ENCODE results near the gene MIP. TPM values are rescaled to one million over a fixed set of nuclear protein-coding genes. Genes with fewer than 3 reads are reported as not detected.

MIP gene
- total RNA-seq, 4 donors from 2014 or later: not detected

DNA sequence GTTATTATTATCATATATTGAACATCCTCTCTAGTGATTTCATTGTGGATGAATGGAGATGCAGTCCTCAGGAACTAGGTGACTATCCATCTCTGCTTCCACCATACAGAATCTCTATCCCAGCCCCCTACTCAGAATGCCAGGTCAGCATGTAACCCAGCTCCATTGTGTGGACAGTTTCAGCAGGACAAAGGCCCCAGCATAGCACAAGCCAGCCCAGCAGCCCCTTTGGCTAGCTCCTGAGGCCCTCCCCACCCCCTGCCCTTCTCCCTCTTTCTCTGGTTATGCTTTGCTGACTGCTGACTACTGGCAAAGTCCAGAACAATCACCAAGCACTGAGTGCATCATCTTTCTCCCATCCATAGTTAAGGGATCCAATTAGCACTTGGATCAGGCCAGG, 8.1 kb upstream of the MIP start:
- in situ Hi-C loops (cut with MboI; ENCODE audit: low sequenced_read_pairs in 4 of 4) (loop anchor here in 3 of 4 donors (10.0 to 25.0 kb wide), 4 partner anchors 98 to 275 kb away; partner anchors contain the start of genes APOF (in 1 of the 3), SMARCC2 (in 1 of the 3) and STAT2 (in 1 of the 3)), intact Hi-C loops (cut with DNase I; ENCODE audit: low total_unique reads) (loop anchor here (10.0 kb wide), 1 partner anchor 238 kb away; the partner anchor contains the start of genes NABP2 and RNF41)
- Histone ChIP-seq H3K27me3 (no peaks in the 10 kb centered on the region), H3K27ac (no peak overlapping the region), H3K9me3 (no peaks in the 10 kb centered on the region), H3K36me3 (no peaks in the 10 kb centered on the region), H3K4me1 (no peaks in the 10 kb centered on the region), H3K4me3 (no peak overlapping the region)
- DNase-seq (no peak), ATAC-seq (no peak)
- TF ChIP-seq, protein P1, sequence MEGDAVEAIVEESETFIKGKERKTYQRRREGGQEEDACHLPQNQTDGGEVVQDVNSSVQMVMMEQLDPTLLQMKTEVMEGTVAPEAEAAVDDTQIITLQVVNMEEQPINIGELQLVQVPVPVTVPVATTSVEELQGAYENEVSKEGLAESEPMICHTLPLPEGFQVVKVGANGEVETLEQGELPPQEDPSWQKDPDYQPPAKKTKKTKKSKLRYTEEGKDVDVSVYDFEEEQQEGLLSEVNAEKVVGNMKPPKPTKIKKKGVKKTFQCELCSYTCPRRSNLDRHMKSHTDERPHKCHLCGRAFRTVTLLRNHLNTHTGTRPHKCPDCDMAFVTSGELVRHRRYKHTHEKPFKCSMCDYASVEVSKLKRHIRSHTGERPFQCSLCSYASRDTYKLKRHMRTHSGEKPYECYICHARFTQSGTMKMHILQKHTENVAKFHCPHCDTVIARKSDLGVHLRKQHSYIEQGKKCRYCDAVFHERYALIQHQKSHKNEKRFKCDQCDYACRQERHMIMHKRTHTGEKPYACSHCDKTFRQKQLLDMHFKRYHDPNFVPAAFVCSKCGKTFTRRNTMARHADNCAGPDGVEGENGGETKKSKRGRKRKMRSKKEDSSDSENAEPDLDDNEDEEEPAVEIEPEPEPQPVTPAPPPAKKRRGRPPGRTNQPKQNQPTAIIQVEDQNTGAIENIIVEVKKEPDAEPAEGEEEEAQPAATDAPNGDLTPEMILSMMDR (IDR thresholded peaks at IDR 0.05 in 4 of 5, conservative IDR thresholded peaks at IDR 0.05 in 1 of 5): no peak
- TF ChIP-seq POLR2A (IDR thresholded peaks at IDR 0.05): no peak

DNA sequence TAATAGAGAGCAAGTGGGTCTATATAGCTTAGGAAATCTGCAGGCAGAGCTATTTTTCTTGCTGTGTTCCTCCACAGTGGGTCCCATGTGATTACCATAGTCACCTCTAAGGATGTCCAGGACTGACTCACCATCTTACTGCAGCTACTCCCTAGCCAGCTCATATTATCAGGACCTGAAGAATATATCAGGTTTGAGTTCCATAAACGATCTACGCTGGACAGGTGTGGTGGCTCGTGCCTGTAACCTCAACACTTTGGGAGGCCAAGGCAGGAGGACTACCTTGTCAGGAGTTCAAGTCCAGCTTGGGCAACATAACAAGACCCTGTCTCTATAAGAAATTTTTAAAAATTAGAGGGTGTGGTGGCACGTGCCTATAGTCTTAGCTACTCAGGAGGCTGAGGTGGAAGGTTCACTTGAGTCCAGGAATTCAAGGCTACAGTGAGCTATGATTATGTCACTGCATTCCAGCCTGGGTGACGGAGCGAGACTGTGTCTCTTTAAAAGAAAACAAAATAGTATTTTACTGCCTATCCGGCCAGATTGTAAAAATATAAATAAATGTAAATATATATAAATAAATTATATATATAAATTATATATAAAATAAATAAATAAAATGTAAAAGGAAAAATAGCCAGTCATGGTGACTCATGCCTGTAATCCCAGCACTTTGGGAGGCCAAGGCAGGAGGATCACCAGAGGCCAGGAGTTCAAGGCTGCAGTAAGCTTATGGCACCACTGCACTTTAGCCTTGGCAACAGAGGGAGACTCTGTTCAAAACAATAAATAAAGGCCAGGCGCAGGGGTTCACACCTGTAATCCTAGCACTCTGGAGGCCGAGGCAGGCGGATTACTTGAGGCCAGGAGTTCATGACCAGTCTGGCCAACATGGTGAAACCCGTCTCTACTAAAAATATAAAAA, 7.0 kb upstream of the MIP start:
- H3K36me3 ChIP-seq: no peaks in the 10 kb centered on the region
- H3K4me1 ChIP-seq: no peaks in the 10 kb centered on the region
- H3K9me3 ChIP-seq: no peaks in the 10 kb centered on the region
- ATAC-seq (no peak), DNase-seq (no peak)
- TF ChIP-seq, protein P1 (IDR thresholded peaks at IDR 0.05 in 4 of 5, conservative IDR thresholded peaks at IDR 0.05 in 1 of 5): no peak
- TF ChIP-seq POLR2A (IDR thresholded peaks at IDR 0.05): no peak
- no peaks in the 10 kb centered on the region for H3K27me3 ChIP-seq
- H3K4me3 ChIP-seq: no peak overlapping the region
- in situ Hi-C loops (cut with MboI; ENCODE audit: low sequenced_read_pairs in 4 of 4) (loop anchor here in 3 of 4 donors (10.0 to 25.0 kb wide), 4 partner anchors 97 to 274 kb away; partner anchors contain the start of genes APOF (in 1 of the 3), SMARCC2 (in 1 of the 3) and STAT2 (in 1 of the 3)), intact Hi-C loops (cut with DNase I; ENCODE audit: low total_unique reads) (loop anchor here (10.0 kb wide), 1 partner anchor 237 kb away; the partner anchor contains the start of genes NABP2 and RNF41)
- no peak overlapping the region for H3K27ac ChIP-seq

DNA sequence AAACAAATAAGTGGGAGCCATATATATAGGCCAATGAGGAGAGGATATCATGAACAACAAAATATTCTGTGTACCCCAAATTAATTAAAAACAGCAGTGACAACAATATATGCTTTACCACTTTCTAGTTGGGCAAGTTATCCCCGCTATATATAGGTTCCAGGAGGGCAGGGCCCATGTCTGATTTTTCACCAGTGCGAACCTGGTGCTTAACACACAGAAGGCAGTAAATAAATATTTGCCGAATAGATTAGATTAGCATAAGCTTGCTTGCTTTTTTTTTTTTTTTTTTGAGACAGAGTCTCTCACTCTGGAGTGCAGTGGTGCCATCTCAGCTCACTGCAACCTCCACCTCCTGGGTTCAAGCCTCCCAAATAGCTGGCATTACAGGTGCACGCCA, 3.4 kb upstream of the MIP start:
- no peak for ATAC-seq

DNA sequence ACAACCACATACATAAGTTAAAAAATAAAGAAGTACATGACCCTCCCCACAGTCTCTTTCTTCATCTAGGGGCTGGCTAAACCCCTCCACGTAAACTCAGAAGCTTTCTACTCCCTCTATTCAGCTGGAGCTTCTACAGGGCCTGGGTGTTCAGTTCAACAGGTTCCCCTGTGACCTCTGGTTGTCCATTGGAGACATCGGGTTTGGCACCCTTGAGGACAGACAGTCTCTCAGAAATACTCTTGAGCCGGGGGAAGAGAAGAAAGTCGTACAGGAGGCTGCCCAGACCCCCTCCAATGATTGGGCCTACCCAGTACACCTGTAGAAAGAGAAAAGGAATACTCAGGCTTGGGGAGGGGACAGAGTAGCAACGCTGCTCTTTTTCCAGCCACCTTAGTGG, 3.3 kb downstream of the MIP start:
- Histone ChIP-seq H3K27ac (no peak overlapping the region), H3K9me3 (no peaks in the 10 kb centered on the region), H3K4me1 (peaks cover 6 to 8% of the 10 kb centered on the region in 2 donors), H3K36me3 (no peaks in the 10 kb centered on the region), H3K27me3 (no peaks in the 10 kb centered on the region), H3K4me3 (no peak overlapping the region)
- ATAC-seq: no peak
- intact Hi-C loops (cut with DNase I; ENCODE audit: low total_unique reads) (no loop called here), in situ Hi-C loops (cut with MboI; ENCODE audit: low sequenced_read_pairs in 4 of 4) (loop anchor here in 1 of 4 donors (25.0 kb wide), 1 partner anchor 264 kb away; the partner anchor contains the start of gene SMARCC2)
- DNase-seq: no peak
- TF ChIP-seq, protein P1 (IDR thresholded peaks at IDR 0.05 in 4 of 5, conservative IDR thresholded peaks at IDR 0.05 in 1 of 5): no peak
- TF ChIP-seq POLR2A (IDR thresholded peaks at IDR 0.05): no peak

More for the DNA sequence above, 3.4 kb upstream of the MIP start:
- Histone ChIP-seq H3K4me1 (no peaks in the 10 kb centered on the region), H3K4me3 (no peak overlapping the region), H3K9me3 (no peaks in the 10 kb centered on the region), H3K36me3 (no peaks in the 10 kb centered on the region), H3K27ac (no peak overlapping the region), H3K27me3 (no peaks in the 10 kb centered on the region)
- TF ChIP-seq, protein P1 (IDR thresholded peaks at IDR 0.05 in 4 of 5, conservative IDR thresholded peaks at IDR 0.05 in 1 of 5): no peak
- TF ChIP-seq POLR2A (IDR thresholded peaks at IDR 0.05): no peak
- in situ Hi-C loops (cut with MboI; ENCODE audit: low sequenced_read_pairs in 4 of 4) (loop anchor here in 1 of 4 donors (25.0 kb wide), 1 partner anchor 271 kb away; the partner anchor contains the start of gene SMARCC2), intact Hi-C loops (cut with DNase I; ENCODE audit: low total_unique reads) (no loop called here)
- DNase-seq: no peak

Measured in gastrocnemius medialis (tissue), 4 donors.